ENCODE data around the gene AIFM1.

AIFM1 gene

DNA sequence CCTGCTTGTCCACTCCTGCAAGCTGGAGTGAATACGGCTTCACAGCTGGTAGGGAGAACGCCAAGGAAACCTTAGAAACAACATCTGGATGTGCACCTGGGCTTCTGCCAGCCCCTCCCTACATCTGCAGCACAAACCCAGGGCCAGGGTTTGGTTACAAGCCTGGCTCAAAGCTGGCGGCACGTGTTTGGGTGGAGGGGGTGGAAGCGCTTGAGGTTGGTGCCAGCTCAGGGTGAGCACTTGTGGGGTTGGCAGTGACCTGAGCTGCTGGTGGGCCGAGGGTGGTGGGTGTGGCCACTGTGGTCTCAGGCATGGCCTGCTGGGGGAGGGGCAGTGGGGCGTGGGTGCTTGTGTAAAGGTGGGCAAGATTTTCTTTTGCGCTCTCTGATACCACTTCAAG, 70.9 kb downstream of the AIFM1 start:
- no peak overlapping the region for H3K4me3 ChIP-seq (ENCODE audit: low read depth, low read length)

DNA sequence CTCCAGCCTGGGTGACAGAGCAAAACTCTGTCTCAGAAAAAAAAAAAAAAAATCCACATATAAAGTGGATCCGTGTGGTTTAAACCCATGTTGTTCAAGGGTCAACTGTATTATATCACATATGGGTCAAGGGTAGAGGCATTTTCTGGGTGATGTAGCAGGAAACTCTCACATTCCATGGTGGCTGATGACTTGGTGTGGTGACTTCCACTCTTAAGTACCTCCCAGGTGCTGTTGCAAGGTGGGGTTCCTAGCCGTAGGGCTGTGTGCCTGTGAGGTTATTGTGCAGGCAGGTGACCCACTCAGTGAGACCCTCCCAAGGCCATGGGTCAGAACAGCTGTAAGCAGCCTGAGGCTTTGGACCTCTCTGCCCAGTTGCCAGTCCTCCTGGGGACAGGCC, 72.4 kb downstream of the AIFM1 start:
- no peak overlapping the region for H3K4me3 ChIP-seq (ENCODE audit: low read depth, low read length)

- H3K4me3 ChIP-seq (ENCODE audit: low read depth, low read length), result no peak overlapping the region
These were observed 73.6 kb downstream of the AIFM1 start for GRCh38 chrX:130091980-130092522.

DNA sequence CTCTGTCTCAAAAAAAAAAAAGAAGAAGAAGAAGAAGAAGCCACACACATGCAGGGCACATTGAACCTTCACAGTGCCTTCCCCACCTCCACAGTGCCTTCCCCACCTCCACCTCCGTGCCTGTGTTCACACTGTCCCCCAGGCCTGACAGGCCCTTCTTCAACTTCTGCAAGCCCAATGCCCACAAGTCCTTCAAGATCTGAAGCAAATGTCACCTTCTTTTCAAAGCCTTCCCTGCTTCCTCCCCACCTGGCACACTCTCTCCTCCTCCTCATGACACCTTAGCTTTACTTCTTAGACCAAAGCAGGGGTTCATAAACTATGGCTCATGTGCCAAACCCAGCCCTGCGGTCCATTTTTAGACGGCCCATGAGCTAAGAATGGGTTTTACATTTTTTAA, 75.3 kb downstream of the AIFM1 start:
- H3K4me3 ChIP-seq (ENCODE audit: low read depth, low read length), result no peak overlapping the region

DNA sequence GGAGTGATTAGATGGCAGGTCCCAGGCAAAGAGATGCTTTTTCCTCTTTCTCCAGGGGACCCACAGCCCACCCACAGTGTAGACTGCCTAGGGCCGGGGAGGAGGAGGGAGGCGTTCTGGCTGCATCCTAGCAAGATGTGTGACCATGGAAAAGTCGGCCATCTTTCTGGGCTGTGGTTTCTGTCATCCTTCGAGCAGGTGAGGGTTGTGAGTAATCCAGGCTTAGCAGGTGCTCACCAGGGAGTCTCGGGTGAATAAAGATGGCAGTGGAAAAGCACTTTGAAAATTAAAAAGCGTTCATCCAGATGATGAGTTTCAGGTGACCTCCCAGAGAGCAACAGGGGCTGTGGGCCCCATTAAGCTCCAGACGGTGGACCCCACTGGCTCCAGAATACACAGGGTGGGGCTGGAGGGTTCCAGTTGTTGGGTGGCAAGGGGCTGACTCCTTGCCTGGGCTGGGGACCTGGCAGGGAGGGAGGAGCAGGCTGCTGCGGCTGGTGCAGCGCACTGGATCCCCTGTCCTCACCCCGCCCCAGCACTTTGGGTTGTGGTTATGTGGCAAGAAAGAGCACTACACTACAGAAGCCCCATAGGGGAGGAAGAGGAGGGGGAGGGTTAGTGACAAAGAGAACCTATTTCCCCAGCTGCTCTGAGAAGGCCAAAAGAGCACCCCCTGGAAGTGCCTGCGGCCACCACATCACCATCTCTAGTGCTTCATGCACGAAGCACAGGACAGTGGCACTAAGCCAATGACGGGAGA, 79.0 kb downstream of the AIFM1 start:
- H3K4me3 ChIP-seq (ENCODE audit: low read depth, low read length), result no peak overlapping the region

GRCh38 chrX:130085551-130086446, 79.8 kb downstream of the AIFM1 start:
- H3K4me3 ChIP-seq (ENCODE audit: low read depth, low read length), result no peak overlapping the region

DNA sequence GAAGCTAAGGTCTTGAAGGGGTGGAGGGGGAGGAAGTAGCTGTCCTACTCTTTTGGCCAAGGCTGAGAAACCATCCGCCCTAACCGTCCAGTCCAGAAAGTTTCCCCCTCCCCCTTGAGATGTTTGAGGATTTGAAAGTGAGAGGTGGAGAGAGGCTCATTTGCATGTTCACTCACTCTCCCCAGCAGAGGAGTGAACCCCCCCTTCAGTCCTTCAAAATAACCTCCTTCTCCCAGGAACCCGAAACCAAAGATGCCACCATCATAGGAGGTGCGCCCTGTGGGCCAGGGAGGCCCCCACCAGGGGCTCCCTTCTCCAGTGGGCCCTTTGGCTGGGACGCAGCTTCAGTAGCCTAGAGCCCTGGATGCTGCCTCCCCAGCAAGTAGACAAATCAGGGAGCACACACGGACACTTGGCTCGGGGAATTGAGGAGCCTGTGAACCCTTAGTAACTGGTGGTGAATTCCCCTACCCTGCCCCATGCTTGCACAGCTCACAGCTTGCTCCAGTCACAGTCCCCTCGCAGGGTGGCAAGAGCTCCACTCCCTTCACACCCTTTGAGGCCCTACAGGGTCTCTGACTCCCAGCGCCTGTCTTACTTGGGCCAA, 80.9 kb downstream of the AIFM1 start:
- H3K4me3 ChIP-seq (ENCODE audit: low read depth, low read length), result no peak overlapping the region

GRCh38 chrX:130083656-130084382, 81.8 kb downstream of the AIFM1 start:
- H3K4me3 ChIP-seq (ENCODE audit: low read depth, low read length), result no peak overlapping the region

- H3K4me3 ChIP-seq (ENCODE audit: low read depth, low read length), result no peak overlapping the region
These were observed 82.5 kb downstream of the AIFM1 start for GRCh38 chrX:130083107-130083490.

DNA sequence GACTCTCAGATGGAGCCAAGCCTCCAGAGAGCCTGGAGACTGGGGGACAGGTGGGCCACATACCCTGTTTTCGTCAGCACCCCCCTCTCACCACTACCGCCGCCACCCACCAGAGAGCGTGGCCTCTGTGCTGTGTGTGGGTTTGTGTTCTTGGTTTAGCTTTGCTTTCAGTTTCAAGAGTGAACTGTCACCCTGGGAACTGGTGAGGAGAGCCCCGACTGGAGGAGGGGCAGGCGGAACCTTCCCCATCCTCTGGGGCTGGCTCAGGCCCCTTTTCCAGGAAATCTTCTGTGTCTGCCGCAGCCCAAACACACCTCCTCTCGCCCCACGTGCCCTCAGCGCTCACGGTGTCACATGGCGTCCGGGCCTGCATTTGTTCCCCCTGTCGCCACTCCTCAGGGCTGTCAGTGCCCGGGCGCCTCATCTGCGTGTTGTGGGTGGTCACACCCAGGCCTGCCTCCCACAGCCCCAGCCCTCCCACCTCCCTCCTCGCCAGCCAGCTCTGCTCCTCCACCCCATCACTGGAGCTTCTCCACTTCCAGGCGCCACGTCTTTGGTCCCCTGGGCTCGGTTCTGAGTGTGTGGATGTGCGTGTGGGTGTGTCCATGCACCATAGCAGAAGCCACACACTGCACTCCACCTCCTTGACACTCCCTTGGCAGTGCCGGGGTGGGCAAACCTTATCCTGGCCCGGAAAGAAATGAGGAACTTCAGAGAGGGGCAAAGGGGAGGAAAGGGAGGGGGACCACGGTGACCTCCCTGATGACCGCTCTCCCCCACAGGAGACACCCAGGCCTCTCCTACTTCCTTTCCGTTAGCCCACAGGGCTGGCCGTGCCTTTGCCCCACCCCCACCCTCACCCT, 83.2 kb downstream of the AIFM1 start:
- no peak overlapping the region for H3K4me3 ChIP-seq (ENCODE audit: low read depth, low read length)

- H3K4me3 ChIP-seq (ENCODE audit: low read depth, low read length), result no peak overlapping the region
These were observed 84.1 kb downstream of the AIFM1 start for GRCh38 chrX:130081421-130082045.

- H3K4me3 ChIP-seq (ENCODE audit: low read depth, low read length), result no peak overlapping the region
These were observed 84.8 kb downstream of the AIFM1 start for GRCh38 chrX:130080791-130081367.

GRCh38 chrX:130079824-130080406, 85.7 kb downstream of the AIFM1 start:
- no peak overlapping the region for H3K4me3 ChIP-seq (ENCODE audit: low read depth, low read length)

Measured in iPS-11a (cell line).